ENCODE data around the gene NR4A3.
"Not testable (repeated sequence)": the region's sequence is repeated elsewhere in the genome, so short reads cannot be mapped to it uniquely, and the experiment has no call there.

Gene NR4A3

GRCh38 chr9:99835581-99835980 lies 13.9 kb downstream of the NR4A3 start:
- no peak for DNase-seq

- no peak for DNase-seq
Measured at GRCh38 chr9:99840072-99840471, 18.4 kb downstream of the NR4A3 start.

GRCh38 chr9:99845063-99845462 lies 23.4 kb downstream of the NR4A3 start:
- DNase-seq = no peak

- DNase-seq = no peak
Measured at GRCh38 chr9:99848447-99848846, 26.8 kb downstream of the NR4A3 start.

- DNase-seq = no peak
Measured at GRCh38 chr9:99850736-99851499, 29.2 kb downstream of the NR4A3 start.

GRCh38 chr9:99851500-99851822 lies 29.8 kb downstream of the NR4A3 start:
- no peak for DNase-seq

GRCh38 chr9:99852617-99853016 lies 30.9 kb downstream of the NR4A3 start:
- DNase-seq = no peak

- DNase-seq = no peak
Measured at GRCh38 chr9:99855467-99856176, 33.9 kb downstream of the NR4A3 start.

GRCh38 chr9:99857576-99857975 lies 35.9 kb downstream of the NR4A3 start:
- not testable (repeated sequence) for DNase-seq

GRCh38 chr9:99858087-99858486 lies 36.4 kb downstream of the NR4A3 start:
- DNase-seq = no peak

GRCh38 chr9:99859243-99859980 lies 37.7 kb downstream of the NR4A3 start:
- DNase-seq = no peak

- no peak for DNase-seq
Measured at GRCh38 chr9:99860266-99860665, 38.6 kb downstream of the NR4A3 start.

- DNase-seq = no peak
Measured at GRCh38 chr9:99863955-99864354, 42.3 kb downstream of the NR4A3 start.

GRCh38 chr9:99866398-99866797 lies 44.7 kb downstream of the NR4A3 start:
- DNase-seq = no peak

GRCh38 chr9:99867536-99867935 lies 45.9 kb downstream of the NR4A3 start:
- no peak for DNase-seq

- DNase-seq = no peak
Measured at GRCh38 chr9:99867968-99868367, 46.3 kb downstream of the NR4A3 start.

GRCh38 chr9:99868845-99869244 lies 47.2 kb downstream of the NR4A3 start:
- DNase-seq = no peak

GRCh38 chr9:99870126-99870525 lies 48.4 kb downstream of the NR4A3 start:
- no peak for DNase-seq

GRCh38 chr9:99873531-99873930 lies 51.8 kb downstream of the NR4A3 start:
- no peak for DNase-seq

- no peak for DNase-seq
Measured at GRCh38 chr9:99873943-99874584, 52.4 kb downstream of the NR4A3 start.

GRCh38 chr9:99876190-99876589 lies 54.5 kb downstream of the NR4A3 start:
- DNase-seq = no peak

GRCh38 chr9:99878651-99879050 lies 57.0 kb downstream of the NR4A3 start:
- DNase-seq = no peak

GRCh38 chr9:99881769-99882168 lies 60.1 kb downstream of the NR4A3 start:
- no peak for DNase-seq
